ENCODE results near the gene RNF8.

RNF8 gene

DNA sequence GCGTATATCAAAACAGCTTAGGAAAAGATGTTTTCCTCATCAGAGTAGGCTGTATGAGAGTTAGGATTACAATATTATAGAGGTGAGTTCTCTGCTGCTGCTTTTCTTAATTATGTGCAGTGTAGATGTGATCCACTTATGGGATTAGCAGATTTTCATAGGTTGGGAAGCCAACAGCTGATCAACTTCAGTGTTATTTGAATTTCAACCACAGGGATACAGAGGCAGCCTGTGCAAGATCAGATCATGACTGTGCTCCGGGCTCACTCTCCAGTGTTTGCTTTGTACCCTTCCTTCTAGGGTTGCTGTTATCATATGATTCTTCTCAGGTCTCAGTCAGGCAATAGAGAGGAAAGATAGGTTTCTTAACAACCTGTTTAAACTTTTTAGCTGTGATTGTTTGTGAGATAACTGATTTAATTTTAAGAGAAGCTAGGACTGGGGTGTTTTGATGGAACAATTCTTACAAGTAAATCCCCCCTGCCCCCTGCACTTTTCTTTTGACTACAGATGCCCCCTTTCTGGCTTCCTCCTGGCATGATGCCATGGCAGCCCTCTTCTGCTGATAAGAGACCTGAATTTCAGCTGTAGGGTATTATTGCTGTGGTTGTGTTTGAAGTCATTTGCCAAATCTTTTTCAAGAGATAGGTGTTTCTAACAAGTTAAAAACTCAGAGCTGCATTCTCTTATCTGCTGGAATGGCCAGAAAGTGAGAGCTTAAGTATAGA, 8.5 kb downstream of the RNF8 start:
- DNase-seq = no peak

DNA sequence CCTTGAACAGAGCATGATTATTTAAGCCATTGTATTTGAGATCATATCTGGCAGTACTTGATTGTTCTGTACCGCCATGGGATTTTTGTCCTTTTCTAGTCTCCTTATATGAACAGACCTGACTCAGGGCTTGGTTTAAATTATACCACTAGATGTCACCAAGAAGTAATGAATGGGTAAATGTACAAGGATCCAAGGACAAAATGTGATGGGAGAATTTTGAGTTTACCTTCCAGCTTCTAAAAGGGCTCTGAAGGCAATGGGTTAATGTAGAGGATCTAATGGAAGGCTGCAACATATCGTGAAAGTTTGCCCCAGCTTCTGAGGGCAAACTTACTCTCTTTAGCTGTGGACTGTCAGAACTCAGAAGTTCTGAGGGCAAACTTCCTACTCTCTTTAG, 12.0 kb downstream of the RNF8 start:
- peak; percentile 6 for DNase-seq

DNA sequence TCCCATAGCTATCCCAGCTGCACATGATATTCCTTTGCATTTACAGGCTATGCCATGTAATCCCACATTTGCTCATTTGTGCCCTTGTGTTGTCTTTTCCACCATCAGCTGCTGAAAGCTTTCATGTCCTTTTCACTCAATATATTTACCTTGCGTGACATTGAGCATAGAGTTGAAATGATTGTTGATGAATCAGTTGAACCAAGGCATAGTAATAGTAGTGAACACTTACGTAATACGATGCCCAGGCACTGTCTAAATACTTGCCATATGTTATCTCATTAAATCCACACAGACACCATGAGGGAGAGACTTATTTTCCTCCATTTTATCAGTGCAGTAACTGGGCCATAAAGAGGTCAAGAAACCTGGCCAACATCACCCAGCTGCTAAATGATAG, 13.1 kb downstream of the RNF8 start:
- DNase-seq = no peak

DNA sequence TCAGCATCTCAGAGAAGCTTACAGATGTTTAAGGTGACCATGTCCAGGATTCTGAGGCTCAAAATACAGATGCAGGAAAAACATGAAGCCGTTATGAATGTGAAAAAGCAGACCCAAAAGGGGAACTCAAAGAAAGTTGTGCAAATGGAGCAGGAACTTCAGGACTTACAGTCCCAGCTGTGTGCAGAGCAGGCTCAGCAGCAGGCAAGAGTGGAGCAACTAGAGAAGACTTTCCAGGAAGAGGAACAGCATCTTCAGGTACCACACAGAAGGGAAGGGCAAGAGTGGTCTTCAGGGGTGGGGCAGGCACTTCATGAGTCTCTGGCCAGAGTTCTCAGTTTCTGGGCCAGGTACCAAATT, 15.2 kb downstream of the RNF8 start:
- no peak for DNase-seq

DNA sequence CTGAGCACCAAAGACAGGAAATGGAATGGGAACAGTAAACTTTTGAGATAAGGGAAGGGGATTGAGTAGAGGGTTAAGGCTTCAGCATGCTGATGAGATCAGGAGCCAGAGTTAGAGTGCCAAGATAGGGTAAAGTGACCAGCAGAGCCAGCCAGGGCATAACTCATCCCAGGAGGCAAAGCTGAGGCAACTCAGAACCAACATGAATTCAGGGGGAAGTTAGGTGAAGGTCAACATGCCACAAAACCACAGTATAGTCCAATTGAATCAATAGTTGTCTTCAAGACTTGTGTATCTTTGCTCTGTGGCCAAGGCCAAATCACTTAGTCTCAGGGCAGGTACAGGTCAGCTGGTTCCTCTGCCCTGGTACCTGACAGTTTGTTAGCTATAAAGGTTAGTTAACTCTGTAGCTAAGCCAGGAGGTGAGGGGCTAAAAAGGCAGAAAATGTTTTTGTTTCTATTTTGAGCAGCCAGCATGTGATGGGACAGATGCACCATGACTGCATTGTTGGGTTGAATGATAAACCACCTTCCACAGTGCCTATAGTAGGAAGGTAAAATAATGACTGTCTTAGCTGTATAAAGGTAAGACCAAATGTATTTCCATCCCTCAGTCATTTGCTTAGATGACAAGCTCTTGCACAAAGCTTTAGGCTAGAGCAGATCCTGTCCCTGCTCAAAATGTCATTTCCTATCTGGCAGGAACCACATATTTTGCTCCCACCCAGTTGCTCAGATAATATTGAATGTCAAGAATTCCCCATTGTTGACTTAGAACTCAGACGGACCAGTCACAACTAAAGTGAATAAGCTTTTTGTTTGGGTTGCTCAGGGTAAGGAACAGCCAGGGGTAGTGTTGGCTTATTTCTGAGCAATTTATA, 15.8 kb downstream of the RNF8 start:
- DNase-seq = no peak

DNA sequence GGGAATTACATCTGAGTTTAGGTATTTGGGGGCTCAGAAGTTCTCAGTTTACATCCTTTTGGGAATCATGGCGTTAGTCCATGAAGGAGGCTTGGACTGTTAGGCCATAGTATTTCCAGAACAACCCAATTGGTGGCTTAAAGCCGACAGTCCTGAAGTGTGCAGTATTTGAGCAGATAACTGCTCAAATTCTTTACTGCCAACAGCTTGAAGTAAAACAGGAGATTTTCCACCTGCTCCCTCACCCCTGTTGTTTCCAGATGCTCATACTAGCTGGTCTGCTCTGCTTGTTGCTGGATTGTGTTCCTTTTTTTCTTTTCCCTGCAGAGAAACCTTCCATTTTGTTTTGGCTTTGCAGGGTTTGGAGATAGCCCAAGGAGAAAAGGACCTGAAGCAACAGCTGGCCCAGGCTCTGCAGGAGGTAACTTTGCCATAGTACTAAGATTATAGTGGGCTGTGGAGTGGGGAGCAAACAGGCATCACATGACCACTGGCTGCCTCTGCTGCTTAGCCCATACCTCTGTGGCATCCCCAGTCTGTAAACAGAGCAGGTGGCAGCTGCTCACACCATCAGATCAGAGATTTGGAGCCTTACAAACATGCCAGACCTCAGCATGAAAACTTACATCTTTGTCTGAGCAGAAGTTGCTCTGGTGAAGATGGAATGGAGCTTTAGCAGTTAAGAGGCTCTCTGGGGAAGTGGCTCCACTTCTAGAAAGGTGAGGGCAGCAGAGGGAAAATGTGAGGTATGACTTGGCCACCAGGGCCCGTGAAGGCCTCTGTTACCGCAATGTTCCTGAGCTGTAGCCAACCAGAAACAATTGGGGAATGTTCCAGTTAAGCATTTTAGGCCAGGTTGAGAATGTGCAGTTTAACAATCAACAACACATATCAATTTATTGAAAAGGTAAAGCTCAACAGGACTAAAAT, 17.6 kb downstream of the RNF8 start:
- DNase-seq = no peak

DNA sequence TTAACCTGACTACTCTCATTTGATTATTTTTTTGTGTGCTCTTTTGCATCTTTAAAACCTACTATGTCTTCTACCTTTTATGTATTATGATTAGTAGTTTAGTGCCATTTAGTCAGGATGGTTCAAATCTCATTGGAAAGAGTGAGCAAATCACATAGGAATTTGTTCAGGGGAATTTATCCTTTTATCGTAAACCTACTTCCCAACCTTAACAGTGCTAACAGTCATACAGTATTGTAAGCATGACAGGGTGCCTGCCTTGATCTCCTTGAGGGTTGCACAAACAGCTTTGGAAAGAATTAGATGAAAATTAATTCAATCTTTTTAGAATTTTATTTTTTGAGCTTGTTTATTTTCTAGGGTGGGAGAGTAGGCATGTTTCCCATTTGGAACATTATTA, 18.3 kb downstream of the RNF8 start:
- peak; percentile 4 for DNase-seq

DNA sequence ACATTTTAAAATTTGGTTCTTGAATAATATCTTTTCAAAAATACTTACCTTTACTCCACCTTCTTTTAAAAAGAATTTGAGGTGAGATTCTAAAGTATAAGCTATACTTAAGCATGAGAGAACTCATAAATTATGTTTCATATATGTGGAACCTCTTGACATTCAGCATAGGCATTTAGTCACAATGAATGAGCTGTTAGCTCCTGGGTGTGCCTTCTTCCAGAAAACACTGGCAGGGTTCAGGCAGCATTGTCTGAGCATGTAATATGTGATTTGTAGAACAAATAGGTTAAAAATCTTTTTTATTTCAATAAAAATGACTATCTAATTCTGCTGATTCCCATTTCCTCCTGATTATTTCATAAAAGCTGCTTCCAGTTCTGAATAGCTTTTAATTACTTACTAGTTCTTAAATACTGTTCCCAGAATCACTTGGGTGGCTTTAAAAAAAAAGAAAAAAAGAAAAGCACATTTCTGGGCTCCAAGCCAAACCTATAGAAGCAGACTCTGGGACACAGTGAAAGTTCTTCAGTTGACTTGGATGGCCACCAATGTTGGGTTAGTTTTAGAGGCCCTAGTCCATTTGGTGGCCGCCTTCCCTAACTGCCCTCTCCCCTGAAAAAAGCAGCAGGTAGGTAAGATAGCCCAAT, 20.2 kb downstream of the RNF8 start:
- DNase-seq = peak; percentile 18

DNA sequence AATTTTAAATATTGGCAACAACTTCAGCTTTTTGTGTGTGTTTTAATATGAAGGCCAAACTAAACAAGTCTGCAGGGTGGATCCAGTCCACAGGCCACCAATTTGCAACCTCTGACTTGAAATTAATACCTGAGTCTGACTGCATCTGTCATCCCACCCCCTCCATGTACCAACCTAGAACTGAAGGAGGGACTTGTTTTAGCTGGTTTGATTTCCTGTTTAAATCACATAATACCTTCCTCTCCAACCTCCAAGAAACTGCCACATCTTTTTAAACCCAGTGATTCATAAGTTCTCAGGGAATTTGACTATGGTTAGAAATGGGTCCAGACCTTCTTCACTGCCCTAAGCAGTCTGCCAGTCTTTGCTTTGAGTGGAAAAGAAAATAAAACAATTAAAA, 21.6 kb downstream of the RNF8 start:
- no peak for DNase-seq

DNA sequence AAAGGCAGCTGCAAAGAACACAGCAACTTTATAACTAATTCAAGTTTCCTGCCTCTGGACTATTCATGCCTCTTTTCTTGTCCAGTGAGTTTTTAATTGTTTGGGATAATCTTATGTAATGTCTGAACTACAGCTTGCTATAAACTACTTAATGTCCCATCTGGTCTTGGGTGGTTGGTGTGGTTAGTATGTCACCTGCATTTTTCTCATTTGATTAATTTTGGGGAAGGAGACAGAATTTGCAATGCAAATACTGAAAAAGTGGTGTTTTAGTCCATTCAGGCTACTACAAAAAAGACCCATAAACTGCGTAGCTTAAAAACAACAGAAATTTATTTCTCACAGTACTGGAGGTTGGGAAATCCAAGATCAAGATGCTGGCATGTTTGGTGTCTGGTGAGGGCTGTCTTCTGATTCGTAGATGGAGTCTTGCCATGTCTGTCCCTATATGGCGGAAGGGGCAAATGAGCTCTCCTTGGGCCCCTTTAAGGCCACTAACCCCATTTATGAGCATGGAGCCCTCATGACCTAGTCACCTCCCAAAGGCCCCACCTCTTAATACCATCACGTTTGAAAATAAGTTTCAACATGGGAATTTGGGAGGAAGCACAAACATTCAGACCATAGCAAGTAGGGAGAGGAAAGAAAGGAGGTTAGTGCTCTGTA, 22.4 kb downstream of the RNF8 start:
- DNase-seq = no peak

DNA sequence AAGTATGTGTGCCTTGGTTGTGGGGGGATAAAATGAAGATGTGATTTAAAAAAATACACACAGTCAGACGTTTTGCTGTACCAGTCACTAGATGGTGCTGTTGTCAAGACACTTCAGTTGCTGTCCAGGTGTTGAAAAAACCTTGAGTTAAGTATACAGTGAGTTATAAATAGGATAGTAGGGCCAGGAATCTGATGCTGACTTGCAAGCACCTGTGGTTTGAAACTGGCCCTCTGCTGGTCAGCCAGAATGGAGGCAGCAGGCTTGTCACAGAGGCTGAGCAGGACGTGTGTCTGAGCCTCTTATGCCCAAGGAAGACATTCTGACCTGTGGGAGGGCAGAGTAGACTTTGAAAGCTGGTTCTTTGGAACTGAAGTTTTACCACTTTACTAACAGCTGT, 27.8 kb downstream of the RNF8 start:
- peak; percentile 41 for DNase-seq

DNA sequence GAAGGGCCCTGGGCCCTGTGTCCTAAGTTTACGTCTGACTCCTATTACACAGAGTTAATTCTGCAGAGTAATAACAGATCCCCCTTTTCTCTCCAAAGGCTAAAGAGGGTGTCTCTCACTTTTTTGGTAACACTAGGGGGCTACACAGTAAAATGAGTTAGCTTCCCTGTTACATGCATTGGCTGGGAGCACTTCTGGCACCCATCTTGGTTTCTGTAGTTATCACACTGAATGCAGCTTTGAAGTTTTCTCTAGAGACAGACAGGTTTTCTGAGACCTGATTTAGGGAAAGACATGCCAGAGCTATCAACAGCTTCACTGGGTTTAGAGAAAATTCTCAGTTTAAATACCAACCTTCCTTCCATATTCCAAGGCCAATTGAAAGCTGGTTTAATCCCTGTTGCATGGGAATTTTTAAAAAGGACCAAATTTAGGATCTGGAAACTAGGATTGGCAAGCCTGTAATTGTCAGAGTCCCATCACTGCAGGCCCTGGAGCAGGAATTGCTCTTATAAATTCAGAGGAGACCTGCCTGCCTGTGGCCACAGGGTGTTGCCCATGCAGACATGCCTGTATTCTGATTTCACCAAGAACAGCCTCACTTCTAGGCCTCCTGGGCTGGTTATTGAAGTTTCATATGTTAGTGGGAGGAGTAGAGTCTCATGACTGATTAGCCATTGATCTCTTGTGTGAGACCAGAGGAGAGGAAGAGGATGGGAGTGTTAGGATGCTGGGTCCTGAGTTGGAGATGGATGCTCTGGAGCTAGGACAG, 29.4 kb downstream of the RNF8 start:
- no peak for DNase-seq

DNA sequence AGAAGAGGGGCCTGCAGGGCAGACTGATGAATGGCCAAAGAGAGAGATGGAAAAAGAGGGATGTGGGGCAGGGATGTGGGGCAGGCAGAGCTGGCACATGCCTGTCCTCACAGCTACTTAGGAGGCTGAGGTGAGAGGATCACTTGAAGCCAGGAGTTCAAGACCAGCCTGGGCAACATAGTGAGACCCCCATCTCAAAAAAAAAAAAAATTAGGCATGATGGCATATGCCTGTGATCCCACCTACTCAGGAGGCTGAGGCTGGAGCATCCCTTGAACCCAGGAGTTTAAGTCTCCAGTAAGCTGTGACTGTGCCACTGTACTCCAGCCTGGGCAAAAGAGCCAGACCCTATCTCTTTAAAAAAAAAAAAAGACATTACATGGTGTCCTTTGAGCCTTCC, 34.8 kb downstream of the RNF8 start:
- no peak for DNase-seq

DNA sequence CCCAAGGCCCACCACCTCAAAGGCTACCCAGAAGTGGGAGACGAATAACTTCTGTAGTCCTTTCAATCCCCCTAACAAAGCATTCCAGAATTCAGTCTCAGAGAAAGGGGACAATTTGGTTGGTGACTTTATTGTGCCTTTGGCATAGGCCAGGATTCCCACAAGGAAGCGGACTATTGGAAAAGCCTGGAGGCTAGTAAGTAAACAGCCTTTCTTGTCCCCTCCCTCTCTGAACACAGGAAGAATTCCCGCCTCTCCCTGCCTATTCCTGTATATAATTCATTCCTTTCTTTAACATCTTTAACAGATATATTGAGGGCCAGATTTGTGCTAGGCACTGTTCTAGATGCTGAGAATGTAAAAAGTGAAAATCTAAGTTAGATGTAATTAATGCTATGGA, 36.1 kb downstream of the RNF8 start:
- DNase-seq = no peak

DNA sequence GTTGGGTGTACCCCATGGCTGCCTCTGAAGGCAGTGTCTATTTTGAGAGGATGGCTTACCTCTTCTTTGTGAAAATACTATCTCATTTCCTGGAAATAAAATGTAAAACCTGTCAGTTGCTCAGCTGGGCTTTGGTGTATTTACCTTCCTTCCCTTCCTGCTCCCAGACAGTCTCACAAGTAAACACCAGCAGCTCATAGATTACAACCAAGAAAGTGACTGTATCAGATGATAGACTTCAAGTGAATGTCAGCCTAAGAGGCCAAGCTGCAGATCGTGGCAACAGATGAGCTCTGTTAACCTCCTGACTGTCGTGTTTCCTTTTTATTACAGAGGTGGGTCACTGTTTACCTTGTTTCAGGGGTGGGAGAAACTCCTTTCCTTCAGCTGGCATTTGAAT, 37.3 kb downstream of the RNF8 start:
- no peak for DNase-seq

DNA sequence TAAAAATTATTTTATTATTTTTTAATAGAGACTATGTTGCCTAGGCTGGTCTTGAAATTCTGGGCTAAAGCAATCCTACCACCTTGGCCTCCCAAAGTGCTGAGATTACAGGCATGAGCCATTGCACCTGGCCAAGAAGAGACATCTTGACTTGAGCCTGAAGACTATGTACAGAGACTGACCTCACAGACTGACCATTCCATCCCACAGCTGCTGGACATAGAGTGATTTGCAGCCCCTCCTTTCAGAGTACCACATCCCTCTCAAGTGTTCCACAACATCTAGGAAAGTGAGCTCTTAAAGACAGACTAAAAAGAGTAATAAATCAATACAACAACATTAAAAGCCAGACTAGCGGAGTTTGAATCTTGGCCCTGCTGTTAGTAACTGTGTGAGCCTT, 39.0 kb downstream of the RNF8 start:
- DNase-seq = no peak

DNA sequence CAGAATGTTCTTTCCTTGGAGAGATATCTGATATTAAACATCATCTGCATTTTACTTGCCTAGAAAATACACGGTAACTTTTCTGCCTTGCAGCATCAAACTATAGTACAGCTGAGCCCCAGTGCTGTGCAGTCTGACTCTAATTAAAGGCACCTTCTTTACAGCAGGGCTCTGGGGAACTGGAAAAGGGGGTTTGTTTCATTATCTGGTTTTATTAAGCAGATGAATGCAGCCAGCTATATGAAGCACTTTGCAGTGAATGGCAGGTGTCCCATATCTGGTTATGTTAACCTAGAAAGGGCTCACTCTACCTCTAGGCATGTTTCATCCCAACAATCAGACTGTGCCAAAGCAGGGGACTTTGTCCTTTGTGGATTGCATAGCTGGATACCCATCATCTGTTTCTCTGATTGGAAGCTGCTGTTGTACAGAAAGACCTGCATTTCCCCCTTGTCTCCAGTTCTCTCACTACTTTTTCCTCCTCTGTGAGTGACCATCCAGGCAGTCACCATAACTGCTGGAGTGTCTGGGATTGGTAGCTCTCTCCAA, 39.7 kb downstream of the RNF8 start:
- DNase-seq = no peak

DNA sequence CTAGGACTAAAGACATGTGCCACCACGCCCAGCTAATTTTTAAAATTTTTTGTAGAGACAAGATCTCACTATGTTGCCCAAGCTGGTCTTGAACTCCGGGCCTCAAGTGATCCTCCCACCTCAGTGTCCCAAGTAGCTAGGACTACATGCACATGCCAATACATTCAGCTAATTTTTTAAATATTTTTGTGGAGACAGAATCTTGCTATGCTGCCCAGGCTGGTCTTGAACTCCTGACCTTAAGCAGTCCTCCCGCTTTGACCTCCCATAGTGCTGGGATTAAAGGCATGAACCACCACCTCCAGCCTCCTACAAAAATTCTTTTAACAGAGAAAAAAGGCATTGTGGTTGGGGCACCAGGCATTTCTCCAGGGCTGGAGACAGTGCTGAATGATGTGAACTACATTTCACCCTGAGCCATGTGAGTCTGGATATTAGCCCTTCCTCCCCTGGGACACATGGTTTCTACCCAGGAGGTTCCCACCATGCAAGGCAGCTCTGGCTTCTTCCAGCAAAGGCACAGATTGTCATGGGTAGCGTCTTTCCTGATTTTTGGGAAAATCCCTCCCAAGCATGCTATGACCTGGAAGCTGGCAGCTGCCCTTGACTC, 42.9 kb downstream of the RNF8 start:
- peak; percentile 70 for DNase-seq

DNA sequence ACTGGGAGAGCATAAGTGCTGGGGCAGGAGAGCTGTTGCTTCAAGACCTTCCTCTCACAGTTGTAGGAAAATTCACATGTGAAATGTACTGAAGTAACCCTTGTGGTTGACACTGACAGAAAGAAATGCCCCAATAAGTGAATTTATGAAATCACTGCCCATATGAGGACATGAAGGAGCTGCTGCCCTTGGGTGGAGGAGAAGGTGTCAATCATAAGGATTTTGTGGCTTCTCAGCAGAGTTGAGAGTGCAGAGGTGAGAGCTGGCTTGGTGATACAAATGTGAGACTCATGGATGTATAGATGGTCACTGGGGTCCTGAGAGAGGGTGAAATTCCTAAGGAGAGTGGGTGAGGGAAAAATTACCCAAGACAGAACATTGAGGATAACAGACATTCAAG, 45.3 kb downstream of the RNF8 start:
- no peak for DNase-seq

DNA sequence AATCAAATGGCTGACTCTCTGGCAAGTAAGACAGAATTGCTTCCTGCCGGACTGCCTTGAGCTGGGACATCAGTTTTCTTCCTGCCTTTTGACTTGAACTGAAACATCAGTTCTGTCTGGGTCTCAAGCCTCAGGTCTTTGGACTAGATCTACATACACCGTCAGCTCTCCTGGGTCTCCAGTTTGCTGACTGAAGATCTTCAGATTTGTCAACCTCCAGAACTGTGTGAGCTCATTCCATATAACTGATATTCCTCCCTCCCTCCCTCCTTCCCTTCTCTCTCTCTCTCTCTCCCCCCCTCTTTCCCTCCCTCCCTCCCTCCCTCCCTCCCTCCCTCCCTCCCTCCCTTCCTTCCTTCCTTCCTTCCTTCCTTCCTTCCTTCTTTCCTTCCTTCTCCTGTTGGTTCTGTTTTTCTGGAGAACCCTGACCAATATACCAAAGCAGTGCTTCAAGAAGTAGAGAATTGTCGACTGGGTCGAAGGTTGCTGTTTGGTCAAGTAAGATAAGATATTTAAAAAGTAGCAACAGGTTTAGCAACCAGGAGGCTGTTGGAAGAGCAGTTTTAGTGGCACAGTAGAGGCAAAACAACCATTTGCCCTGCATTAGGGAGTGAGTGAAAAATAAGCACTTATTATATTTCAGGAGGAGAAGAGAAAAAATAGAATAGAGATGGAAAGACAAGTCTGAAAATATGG, 46.2 kb downstream of the RNF8 start:
- DNase-seq = no peak
